Panc1 (cell line): ENCODE results near the gene LARP4B.

Experiments
- POLR2AphosphoS5 ChIP-seq: IDR thresholded peaks from 2 replicates; pipeline ENCODE4 v1.6.1; 2012; ENCODE audit warnings: mild to moderate bottlenecking, low read depth, low read length, moderate library complexity
- SIN3A ChIP-seq: IDR thresholded peaks from 2 replicates; pipeline ENCODE4 v1.6.1; 2012; ENCODE audit warnings: low read depth, mild to moderate bottlenecking, low read length, moderate library complexity, borderline replicate concordance; ENCODE audit not compliant: insufficient read depth
- TF ChIP-seq, protein P1 (sequence below): fragments of 450-650 bp; IDR thresholded peaks from 2 replicates; pipeline ENCODE4 v1.5.1; 2017; ENCODE audit warnings: mild to moderate bottlenecking
- TF ChIP-seq, protein P2 (sequence below), 2 experiments: IDR thresholded peaks; 2 replicates each; pipeline ENCODE4 v1.6.1; 2011 to 2012; ENCODE audit warnings: low read depth in 2 of 2, control low read depth in 1 of 2, low read length in 1 of 2, mild to moderate bottlenecking in 1 of 2, moderate library complexity in 1 of 2; ENCODE audit not compliant: insufficient read depth in 1 of 2

DNA sequence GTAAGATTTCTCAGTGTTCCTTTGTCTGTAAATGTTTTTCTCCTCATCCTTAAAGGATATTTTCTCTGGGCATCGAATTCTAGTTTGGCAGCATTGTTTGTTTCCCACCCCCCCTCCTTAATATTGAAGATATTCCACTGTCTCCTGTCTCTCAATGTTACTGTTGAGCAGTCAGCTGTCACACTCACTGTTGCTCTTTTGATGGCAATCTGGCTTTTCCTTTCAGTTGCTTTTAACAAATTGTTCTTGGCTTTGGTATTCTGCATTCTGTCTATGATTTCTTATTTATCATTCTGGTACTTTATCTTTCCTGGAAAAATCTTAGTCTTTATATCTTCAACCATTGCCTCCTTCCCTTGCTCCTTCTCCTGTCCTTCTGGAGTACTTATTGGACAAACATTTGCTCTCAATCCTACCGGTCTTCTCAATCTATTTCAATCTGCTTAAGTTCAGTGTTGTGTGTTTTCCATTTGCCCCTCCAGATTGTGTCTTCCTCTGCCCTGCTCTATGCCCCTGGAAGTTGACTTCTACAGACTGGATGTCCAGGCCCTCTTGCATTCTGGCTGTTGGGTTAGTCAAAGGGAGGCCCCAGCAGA, 47.4 kb upstream of the LARP4B start:
- TF ChIP-seq, protein P1, sequence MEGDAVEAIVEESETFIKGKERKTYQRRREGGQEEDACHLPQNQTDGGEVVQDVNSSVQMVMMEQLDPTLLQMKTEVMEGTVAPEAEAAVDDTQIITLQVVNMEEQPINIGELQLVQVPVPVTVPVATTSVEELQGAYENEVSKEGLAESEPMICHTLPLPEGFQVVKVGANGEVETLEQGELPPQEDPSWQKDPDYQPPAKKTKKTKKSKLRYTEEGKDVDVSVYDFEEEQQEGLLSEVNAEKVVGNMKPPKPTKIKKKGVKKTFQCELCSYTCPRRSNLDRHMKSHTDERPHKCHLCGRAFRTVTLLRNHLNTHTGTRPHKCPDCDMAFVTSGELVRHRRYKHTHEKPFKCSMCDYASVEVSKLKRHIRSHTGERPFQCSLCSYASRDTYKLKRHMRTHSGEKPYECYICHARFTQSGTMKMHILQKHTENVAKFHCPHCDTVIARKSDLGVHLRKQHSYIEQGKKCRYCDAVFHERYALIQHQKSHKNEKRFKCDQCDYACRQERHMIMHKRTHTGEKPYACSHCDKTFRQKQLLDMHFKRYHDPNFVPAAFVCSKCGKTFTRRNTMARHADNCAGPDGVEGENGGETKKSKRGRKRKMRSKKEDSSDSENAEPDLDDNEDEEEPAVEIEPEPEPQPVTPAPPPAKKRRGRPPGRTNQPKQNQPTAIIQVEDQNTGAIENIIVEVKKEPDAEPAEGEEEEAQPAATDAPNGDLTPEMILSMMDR: no peak
- TF ChIP-seq SIN3A (no peak), POLR2AphosphoS5 (no peak)
- TF ChIP-seq, protein P2, sequence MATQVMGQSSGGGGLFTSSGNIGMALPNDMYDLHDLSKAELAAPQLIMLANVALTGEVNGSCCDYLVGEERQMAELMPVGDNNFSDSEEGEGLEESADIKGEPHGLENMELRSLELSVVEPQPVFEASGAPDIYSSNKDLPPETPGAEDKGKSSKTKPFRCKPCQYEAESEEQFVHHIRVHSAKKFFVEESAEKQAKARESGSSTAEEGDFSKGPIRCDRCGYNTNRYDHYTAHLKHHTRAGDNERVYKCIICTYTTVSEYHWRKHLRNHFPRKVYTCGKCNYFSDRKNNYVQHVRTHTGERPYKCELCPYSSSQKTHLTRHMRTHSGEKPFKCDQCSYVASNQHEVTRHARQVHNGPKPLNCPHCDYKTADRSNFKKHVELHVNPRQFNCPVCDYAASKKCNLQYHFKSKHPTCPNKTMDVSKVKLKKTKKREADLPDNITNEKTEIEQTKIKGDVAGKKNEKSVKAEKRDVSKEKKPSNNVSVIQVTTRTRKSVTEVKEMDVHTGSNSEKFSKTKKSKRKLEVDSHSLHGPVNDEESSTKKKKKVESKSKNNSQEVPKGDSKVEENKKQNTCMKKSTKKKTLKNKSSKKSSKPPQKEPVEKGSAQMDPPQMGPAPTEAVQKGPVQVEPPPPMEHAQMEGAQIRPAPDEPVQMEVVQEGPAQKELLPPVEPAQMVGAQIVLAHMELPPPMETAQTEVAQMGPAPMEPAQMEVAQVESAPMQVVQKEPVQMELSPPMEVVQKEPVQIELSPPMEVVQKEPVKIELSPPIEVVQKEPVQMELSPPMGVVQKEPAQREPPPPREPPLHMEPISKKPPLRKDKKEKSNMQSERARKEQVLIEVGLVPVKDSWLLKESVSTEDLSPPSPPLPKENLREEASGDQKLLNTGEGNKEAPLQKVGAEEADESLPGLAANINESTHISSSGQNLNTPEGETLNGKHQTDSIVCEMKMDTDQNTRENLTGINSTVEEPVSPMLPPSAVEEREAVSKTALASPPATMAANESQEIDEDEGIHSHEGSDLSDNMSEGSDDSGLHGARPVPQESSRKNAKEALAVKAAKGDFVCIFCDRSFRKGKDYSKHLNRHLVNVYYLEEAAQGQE (IDR thresholded peaks at IDR 0.05; ENCODE audit: insufficient read depth in 1 of 2, low read depth in 2 of 2, low read length in 1 of 2): no peak
